Kidney glomerular epithelial cell (primary cell): Measurements from ENCODE around the gene PLBD1.
A peak's percentile ranks its signal among the peaks of the same experiment; 100 is the strongest.

ENCODE experiments used
- DNase-seq: peaks from one replicate; lab custom pipeline; 2025; lab: John Stamatoyannopoulos, UW

Gene PLBD1

DNA sequence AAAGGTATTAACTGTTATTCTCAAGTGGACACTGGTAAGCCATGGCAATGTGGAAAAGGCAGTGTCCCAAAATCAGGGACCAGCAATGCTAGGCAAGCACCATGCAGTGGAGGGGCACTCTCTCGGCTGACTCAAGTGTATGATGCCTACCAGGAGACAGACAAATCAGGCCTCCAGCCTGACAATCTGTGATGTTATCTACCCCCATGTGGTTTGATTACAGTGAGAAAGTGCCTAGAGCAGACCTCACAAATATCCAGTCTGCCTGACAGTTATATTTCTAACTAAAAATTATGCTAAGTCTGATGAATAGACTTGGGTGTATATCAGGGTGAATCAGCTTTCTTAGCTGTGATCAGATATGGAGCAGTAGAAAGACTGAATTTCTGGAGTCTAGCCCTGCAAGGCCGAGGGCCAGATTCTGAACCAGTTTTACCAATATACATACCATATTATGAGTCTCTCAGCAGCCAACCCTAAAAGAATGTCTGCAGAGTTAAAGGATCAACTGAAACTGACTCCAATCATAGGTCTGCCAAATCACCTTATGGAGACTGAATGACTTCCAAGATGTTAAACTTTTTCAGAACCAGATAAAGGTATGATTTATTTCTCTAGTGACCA, 3.2 kb downstream of the PLBD1 start:
- DNase-seq = no peak

DNA sequence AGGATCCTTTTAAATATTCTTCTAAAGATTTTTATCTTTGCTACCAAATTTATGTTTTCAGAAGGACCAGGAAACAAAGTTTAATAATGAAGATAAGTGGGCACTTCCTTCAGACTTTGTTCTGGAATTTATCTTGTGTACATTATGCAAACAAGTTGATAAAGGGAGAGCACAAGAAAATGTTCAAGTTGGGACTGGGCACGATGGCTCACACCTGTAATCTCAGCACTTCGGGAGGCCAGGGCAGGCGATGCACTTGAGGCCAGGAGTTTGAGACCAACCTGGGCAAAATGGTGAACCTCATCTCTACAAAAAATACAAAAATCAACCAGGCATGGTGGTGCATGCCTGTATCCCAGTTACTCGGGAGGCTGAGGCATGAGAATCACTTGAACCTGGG, 4.6 kb downstream of the PLBD1 start:
- DNase-seq = no peak

DNA sequence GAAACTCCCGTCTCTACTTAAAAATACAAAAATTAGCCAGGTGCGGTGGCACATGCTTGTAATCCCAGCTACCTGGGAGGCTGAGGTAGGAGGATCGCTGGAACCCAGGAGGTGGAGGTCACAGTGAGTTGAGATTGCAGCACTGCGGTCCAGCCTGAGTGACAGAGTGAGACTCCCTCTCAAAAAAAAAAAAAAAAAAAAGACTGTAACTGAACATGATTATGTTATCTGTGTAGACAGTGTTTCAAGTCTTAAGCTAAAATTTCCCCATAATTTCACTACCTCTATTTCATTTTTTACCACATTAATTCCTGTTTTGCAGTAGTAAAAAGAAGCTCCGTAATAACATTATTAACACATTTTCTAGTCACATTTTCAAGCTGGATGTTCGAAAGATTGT, 5.4 kb downstream of the PLBD1 start:
- no peak for DNase-seq

DNA sequence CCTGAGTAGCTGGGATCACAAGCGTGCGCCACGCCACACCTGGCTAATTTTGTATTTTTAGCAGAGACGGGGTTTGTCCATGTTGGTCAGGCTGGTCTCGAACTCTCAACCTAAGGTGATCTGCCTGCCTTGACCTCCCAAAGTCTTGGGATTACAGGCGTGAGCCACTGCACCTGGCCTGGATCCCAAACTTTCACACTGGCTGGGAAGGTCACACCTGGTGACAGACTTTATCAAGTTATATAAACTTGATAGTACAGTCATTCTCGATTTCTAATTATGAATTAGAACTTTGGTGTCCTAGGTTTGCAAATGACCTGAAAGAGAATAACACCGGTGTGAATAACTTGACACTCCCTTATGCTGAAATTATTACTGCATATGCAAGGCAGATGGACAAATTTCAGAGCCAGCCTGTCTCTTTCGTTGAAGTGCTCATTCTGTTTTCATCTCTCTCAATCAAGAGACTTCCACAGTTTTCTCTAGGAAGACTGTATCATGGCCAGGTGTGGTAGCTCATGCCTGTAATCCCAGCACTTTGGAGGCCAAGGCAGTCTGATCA, 5.9 kb downstream of the PLBD1 start:
- DNase-seq = no peak

DNA sequence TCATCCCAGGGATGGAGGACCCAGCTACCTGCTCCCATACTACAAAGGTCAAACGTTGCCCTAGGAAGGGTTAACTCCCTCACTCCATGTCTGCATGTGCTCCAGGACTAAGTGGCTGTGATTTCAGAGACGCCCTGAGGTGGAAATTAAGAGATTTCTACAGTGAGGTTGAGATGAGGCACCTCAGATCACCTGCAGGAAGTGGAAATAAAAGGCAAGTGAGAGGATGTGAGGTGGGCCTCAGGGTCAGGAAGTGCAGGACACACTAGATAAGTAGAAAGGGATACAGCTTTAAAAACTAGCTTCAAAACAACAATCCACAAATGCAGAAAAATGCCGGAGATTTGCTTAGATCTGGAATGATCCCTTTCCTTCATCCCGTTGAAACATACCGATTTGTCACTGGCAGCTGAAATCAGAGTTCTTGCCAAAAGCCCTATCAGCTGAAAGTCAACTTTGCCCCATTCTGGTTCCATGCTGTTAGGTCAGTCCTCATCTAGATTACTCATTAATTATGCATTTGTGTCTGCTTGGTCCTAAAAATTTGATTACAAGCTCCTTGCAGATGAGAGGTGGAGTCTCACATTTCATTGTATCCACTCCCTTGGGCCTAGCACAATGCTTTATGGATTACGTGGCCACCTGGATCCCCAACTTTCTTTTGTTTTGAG, 6.6 kb downstream of the PLBD1 start:
- DNase-seq = no peak

DNA sequence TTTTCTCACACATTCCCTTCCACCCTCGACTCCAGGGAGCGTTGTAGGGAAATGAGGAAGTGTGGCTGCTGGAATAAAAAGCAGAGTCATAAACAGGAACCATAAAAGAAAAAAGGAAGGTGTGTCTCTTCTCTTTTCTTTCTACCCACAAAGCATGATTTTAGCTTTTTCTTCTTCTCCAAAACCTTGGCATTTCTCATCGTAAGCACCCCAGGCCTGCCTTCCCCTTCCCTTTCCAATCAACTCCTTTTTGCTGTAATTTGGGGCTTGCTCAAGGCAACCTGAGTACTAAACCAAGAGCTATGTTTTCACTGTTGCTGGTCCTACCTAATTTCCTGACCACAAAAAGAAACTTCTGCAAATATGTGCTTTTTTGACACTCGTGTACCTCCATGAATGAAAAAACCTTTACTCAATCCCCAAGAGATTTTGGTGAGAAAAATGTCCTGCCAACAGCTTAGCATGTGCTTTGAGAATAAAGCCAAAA, 9.2 kb downstream of the PLBD1 start:
- DNase-seq = no peak

DNA sequence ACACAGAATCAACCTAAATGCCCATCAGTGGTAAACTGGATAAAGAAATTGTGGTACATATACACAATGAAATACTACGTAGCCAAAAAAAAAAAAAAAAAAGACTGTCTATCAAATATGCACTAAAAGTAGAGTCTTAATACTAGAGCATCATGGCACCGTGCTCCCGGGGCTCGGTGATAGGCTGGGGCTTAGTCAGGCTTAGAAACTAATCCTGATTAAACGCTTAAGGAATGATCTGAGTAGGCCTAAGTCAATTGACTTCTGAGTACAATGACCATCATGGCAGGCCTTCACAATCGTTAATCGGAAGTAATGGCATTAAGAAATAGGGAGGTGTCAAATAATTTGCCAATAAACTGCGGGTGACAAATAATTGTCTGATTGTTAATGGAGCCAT, 9.7 kb downstream of the PLBD1 start:
- no peak for DNase-seq

DNA sequence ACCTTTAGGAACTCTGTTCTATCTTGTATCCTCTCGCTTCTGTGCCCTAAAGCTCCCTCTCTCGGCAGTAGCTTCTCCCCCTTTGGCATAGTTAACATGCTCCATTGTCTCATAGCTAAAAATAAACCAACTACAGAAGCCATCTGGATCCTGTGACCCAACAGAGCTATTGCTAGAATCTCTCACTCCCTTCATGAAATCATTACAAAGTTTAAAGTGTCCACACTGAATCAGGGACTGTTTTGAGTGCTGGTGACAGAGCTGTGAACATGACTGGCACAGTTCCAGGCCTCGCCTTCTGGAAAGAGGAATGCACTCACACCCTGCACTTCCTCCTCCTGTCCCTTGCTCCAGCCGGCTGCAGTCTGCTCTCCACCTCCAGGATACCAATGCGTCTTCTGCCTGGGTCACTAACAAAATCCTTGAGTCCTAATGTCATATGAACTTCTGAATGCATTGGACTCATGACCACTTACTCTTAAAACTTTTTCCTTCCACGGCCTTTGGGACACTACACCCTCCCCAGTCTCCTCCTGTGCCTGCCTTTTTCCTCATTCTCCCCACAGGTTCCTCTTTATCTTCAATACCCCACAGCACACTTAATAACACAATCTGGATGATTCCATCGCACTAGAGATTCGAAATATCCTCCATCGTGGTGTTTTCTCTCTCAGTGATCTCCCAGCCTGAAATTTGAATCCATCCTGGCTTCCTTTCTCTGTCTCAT, 13.2 kb downstream of the PLBD1 start:
- no peak for DNase-seq

DNA sequence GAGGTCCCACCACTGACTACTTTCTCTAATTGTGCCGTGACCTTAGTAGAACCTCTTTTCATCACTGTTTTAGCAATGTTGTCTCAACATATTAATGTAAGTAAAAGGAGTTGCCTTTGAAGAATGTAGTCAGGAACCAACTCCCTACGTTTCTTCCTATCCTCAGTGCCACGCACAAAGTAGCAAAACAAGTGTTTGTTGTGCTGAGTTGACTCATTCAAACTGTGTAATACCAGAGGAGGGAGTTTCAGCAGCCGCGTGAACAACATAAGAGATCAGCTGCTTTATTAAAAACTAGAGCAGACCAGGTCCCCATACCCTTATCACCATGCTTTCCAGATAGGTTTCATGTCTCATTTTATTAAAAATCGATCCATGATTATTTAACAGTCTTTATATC, 19.1 kb downstream of the PLBD1 start:
- DNase-seq = no peak

DNA sequence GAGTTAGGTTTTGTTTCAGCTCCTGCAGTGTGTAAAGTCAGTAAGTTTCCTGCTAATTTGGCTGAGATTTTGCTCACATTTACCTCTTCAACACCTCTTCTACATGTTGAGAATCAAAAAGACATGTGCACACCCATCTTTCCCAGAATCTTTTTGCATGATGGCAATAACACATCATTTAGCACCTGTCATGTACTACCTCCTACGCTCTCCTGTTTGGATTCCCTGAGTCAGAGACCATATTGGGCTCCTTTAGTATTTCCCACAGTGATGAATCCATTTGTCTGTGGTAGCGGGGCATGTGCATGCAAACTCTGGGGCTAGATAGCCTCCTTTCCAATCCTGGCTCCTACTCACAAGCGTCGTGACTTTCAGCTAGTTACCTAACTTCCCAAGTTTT, 20.1 kb downstream of the PLBD1 start:
- no peak for DNase-seq

DNA sequence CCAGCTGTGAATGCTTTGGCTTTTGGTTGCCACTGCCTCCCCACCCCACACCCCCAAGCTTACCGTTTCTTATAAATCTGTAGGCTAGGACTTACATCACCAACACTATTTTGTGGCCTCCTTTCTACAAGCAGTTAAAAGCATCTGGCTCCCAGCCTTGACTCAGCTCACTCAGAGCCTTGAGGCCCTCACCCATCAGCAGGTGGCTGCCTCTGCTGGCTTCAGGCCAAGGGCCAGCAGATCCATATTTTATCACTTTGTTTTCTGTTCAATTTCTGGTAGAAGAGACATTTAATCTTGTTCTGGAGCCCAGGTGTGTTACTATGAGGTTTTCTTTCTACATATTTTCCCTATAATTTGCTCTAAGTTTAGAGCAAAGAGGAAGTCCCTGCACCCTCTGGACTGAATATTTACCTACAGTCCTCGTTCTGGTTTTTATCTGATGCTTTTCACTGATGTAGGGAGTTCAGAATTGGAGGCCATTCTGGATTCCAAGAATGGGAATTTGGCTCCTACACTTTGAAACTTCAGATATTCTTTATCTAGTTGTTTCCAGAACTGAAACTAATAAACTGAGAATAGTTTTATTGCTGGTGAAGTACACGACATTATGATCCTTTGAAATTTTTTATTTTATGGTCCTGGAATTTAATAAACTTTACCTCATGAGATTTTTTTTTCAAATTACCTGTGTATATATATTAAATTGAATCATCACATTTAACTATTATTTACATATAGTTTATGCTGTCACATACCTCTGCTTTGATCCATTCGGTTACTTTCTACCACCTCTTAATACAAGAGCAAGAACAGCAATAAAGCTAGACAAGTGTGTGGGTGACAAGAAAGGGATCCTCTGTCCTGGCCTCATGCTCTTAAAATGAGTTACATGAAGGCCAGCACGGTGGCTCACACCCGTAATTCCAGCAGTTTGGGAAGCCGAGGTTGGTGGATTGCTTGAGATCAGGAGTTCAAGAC, 22.2 kb downstream of the PLBD1 start:
- no peak for DNase-seq

DNA sequence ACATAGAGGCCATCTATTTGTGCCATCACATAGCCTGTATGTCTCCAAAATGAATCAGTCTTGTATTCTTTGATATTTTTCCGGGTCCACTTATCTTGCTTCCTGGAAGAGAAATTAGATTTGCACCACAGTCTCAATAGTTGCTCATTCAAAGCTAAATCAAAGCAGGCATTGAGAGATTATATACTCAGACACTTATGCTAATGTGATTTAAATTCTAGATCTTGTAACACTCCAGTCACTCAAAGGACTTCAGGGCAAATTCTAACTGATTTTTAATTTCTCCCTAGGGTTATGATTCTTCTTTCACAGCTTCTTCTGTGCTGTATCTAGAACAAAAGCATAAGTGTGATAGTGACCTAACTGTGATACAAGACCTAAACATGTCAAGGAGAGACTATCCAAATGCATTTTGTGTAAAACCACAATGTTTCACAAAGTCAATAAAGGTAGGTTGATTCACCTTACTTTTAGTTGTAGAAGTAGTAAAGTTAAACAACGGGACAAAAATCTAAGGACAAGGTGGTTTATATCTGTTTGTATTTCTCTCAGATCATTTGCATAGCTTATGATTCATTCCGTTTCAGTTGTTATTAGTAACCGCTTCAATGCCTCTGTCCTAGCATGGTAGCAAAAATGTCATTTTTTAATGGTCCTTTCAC, 26.8 kb downstream of the PLBD1 start:
- DNase-seq = no peak

DNA sequence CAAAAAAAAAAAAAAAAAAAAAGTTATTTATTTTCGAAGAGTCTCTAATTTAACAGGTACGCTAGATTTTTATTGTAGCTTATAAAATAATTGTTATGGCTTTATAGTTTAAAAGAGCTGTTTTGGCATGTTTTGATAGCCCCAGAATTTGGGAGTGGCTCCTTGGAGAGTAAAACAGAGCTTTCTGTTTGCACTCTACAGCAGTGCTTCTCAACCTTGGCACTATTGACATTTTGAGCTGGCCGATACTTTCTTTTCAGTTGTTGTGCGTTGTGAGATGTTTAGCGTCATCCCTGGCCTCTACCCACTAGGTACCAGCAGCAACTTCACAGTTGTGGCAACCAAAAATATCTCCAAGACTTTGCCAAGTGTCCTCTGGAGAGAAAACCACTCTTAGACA, 30.6 kb downstream of the PLBD1 start:
- no peak for DNase-seq

DNA sequence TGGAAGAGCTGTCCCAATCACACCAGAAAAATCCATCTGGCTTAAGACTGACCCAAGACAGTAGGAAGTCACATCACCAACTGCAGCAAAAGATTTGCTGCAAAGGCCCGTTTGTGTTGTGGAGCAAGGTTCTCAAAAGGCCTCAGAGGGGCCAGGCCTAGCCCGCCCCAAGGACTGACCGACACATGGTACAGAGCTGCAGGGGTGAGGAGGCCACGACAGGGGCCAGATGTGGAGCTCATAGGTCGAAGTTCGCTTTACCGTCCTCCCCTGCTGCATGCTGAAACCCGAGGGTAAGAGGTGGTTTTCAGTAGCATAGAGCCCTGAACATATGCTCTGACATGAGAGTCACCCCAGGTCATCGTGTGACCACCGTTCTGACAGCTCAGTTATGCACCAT, 35.5 kb downstream of the PLBD1 start:
- DNase-seq = no peak

DNA sequence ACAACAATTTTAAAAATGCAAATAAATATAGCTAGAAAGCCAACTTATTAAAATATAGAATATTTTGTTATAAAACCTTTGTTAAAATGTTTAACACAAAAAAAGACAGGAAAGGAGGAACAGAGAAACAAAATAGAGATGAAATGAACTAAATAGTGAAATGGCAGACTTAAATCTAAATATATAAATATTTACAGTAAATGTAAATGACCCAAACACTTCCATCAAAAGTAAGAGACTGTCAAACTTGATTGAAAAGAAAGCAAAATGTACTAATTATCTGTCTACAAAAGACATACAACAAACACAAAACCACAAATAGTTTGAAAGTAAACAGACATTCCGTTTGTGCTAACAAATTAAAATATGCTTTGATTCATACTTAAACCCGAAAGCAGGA, 41.7 kb downstream of the PLBD1 start:
- no peak for DNase-seq

DNA sequence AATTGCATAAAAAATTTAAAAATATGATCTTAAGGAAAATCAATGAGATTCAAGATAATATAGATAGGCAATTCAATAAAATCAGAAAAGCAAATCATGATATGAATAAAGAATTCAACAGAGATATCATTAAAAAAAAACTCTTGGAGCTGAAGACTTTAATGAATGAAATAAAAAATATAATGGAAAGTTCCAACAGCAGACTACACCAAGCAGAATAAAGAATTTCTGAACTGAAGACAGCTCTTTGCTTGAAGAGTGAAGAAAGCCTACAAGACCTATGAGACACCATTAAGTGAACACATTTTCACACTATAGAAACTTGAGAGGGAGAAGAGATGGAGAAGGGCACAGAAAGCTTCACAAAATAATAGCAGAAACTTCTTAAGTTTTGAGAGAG, 45.9 kb downstream of the PLBD1 start:
- no peak for DNase-seq

DNA sequence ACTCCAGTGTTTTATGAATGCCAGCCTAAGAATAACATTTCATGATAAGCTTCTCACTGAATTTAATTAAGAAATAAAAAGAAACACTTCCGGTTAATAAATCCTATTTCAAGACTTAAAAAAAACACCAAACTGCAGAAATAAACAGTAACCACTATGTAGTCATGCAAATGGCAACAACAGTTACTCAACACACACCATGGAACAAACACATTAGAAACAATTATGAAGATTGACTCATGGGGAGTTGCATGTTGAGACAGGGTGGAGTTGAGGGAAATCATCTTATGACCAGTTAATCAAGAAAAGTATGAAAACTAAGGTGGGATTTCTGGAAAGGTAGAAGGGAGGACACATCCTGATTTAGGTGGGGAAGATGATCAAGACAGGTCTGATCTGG, 52.7 kb downstream of the PLBD1 start:
- no peak for DNase-seq

DNA sequence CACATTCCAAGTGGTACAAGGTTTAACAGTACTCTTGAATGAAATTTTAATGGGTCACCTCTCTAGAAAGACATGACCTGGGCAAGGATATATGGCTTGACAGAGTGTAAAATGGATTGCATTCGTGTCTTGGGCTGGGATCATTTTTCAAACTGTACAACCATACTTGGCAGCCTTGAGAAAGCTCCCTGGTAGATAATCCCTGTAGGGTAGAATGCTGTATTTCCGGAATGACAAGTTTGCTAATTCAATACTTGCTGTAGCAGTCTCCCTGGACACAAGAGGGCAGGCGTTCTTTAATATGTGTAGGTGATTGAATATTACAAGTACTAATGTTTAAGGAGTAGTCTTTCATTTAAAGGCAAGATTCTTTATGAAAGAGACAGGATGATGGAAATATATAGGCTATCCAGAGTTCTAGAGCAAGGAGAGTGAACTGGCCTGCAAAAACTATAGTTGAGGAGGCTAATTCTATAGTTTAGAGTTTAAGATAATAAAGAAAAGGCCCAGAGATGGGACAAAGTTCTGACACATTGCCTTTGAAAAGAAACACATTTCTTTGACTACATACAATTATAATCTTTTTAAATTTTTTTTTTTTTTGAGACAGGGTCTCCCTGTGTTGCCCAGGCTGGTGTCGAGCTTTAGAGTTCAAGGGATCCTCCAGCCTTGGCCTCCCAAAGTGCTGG, 53.4 kb downstream of the PLBD1 start:
- DNase-seq = peak; percentile 16

DNA sequence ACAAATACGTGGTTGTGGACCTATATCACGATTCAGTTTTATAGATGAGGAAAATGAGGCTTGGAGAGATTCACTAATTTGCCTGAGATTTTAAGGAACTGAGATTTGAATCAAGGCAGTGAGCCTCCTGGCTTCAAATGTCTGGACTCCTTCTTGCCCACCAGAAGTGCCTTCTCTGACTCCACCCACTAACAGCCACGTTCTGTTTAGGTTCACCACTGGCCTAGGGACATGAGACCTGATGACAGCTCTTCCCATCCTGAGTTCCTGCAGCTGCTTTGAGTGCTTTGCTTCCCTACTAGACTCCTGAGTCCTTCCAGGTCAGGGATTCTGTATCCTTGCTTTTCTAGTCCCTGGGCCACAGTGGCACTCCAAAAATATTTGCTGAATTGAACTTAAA, 57.1 kb downstream of the PLBD1 start:
- DNase-seq = no peak
